HEK293 (cell line): Measurements from ENCODE around the gene HOTAIR.

Experiments used
- CTCF ChIA-PET: fragments of 350-600 bp; formaldehyde crosslinking; extraction: SDS; loops from one replicate; lab custom pipeline; 2021; ENCODE audit warnings: antibody characterized with exemption; lab: Yijun Ruan, JAX
- POLR2A ChIA-PET: fragments of 300-600 bp; formaldehyde crosslinking; extraction: SDS; loops from one replicate; lab custom pipeline; 2020; ENCODE audit warnings: antibody characterized with exemption, inconsistent platforms; lab: Yijun Ruan, JAX
- H3K27ac ChIP-seq: fragments of 200-500 bp; sonication (Bioruptor generic); 2 replicates; pipeline ENCODE4 v1.5.1; 2014; ENCODE audit warnings: low read depth, low read length, control low read depth, inconsistent platforms; ENCODE audit errors: extremely low read depth
- H3K36me3 ChIP-seq, 2 experiments: fragments of 200-500 bp in 1 of 2; sonication (Bioruptor generic) in 1 of 2; 1 replicate in 1 of 2; 2 replicates in 1 of 2; pipeline ENCODE4 v1.5.1; 2014 to 2017; ENCODE audit warnings: inconsistent platforms in 2 of 2, low read length in 2 of 2; ENCODE audit not compliant: control insufficient read depth in 2 of 2, insufficient read depth in 1 of 2
- H3K4me1 ChIP-seq: fragments of 200-500 bp; sonication (Bioruptor generic); 2 replicates; pipeline ENCODE4 v1.5.1; 2014; ENCODE audit warnings: mild to moderate bottlenecking, low read length, inconsistent platforms; ENCODE audit not compliant: control insufficient read depth, insufficient read depth
- H3K4me3 ChIP-seq: 2 replicates; pipeline ENCODE4 v1.5.1; 2011; ENCODE audit warnings: low read depth, mild to moderate bottlenecking, control low read depth, low read length, moderate library complexity
- H3K9me3 ChIP-seq: fragments of 200-500 bp; sonication (Bioruptor generic); 2 replicates; pipeline ENCODE4 v1.5.1; 2014; ENCODE audit warnings: low read depth, low read length, inconsistent platforms; ENCODE audit not compliant: control insufficient read depth, insufficient read depth
- BCL6B ChIP-seq: fragments of 450-650 bp; formaldehyde crosslinking; IDR thresholded peaks from 2 replicates; pipeline ENCODE4 v1.5.1; 2017; ENCODE audit warnings: missing biosample characterization, missing genetic modification characterization
- HOXA7 ChIP-seq: sonication (generic); formaldehyde crosslinking; IDR thresholded peaks from 2 replicates; pipeline ENCODE4 v1.8.1; 2022; ENCODE audit warnings: missing genetic modification reagents, borderline replicate concordance
- IKZF3 ChIP-seq: fragments of 450-650 bp; IDR thresholded peaks from 2 replicates; pipeline ENCODE4 v1.5.0; 2018; ENCODE audit warnings: missing biosample characterization, mild to moderate bottlenecking, missing genetic modification characterization, moderate library complexity
- KLF16 ChIP-seq: fragments of 450-650 bp; formaldehyde crosslinking; IDR thresholded peaks from 2 replicates; pipeline ENCODE4 v1.5.1; 2017; ENCODE audit warnings: missing biosample characterization, missing genetic modification characterization
- KLF7 ChIP-seq: fragments of 450-650 bp; formaldehyde crosslinking; IDR thresholded peaks from 2 replicates; pipeline ENCODE4 v1.5.1; 2016; ENCODE audit warnings: missing biosample characterization, missing genetic modification characterization, borderline replicate concordance
- KLF8 ChIP-seq: fragments of 450-650 bp; formaldehyde crosslinking; IDR thresholded peaks from 2 replicates; pipeline ENCODE4 v1.5.1; 2016; ENCODE audit warnings: missing biosample characterization, missing genetic modification characterization
- MZF1 ChIP-seq: fragments of 450-650 bp; formaldehyde crosslinking; IDR thresholded peaks from 2 replicates; pipeline ENCODE4 v1.5.1; 2017; ENCODE audit warnings: missing biosample characterization, missing genetic modification characterization, borderline replicate concordance
- PRDM10 ChIP-seq: fragments of 450-650 bp; formaldehyde crosslinking; IDR thresholded peaks from 2 replicates; pipeline ENCODE4 v1.5.1; 2016; ENCODE audit warnings: missing biosample characterization, missing genetic modification characterization
- PRDM4 ChIP-seq: fragments of 450-650 bp; formaldehyde crosslinking; IDR thresholded peaks from 2 replicates; pipeline ENCODE4 v1.5.1; 2017; ENCODE audit warnings: missing biosample characterization, missing genetic modification characterization
- ZBTB11 ChIP-seq: fragments of 450-650 bp; formaldehyde crosslinking; conservative IDR thresholded peaks from 2 replicates; pipeline ENCODE4 v1.5.1; 2016; ENCODE audit warnings: low read depth, missing biosample characterization, missing genetic modification characterization
- ZFHX2 ChIP-seq: fragments of 450-650 bp; formaldehyde crosslinking; conservative IDR thresholded peaks from 2 replicates; pipeline ENCODE4 v1.5.1; 2016; ENCODE audit warnings: missing biosample characterization, missing genetic modification characterization
- ZNF16 ChIP-seq: fragments of 450-650 bp; formaldehyde crosslinking; IDR thresholded peaks from 2 replicates; pipeline ENCODE4 v1.5.1; 2016; ENCODE audit warnings: low read depth, missing biosample characterization, missing genetic modification characterization
- ZNF394 ChIP-seq: fragments of 450-650 bp; formaldehyde crosslinking; IDR thresholded peaks from 2 replicates; pipeline ENCODE4 v1.5.1; 2016; ENCODE audit warnings: missing biosample characterization, missing genetic modification characterization, mild to moderate bottlenecking, moderate library complexity, borderline replicate concordance
- ZNF398 ChIP-seq: fragments of 450-650 bp; formaldehyde crosslinking; IDR thresholded peaks from 2 replicates; pipeline ENCODE4 v1.5.1; 2017; ENCODE audit warnings: missing biosample characterization, missing genetic modification characterization
- ZNF423 ChIP-seq: fragments of 450-650 bp; formaldehyde crosslinking; IDR thresholded peaks from 2 replicates; pipeline ENCODE4 v1.5.1; 2016; ENCODE audit warnings: missing biosample characterization, missing genetic modification characterization
- ZNF501 ChIP-seq: fragments of 450-650 bp; formaldehyde crosslinking; IDR thresholded peaks from 2 replicates; pipeline ENCODE4 v1.5.1; 2016; ENCODE audit warnings: missing biosample characterization, missing genetic modification characterization
- ZNF561 ChIP-seq: fragments of 450-650 bp; IDR thresholded peaks from 2 replicates; pipeline ENCODE4 v1.5.1; 2018; ENCODE audit warnings: missing biosample characterization, missing genetic modification characterization, borderline replicate concordance
- ZNF600 ChIP-seq: fragments of 450-650 bp; formaldehyde crosslinking; IDR thresholded peaks from 2 replicates; pipeline ENCODE4 v1.5.1; 2016; ENCODE audit warnings: missing biosample characterization, missing genetic modification characterization
- ZNF747 ChIP-seq: fragments of 450-650 bp; formaldehyde crosslinking; IDR thresholded peaks from 2 replicates; pipeline ENCODE4 v1.5.1; 2016; ENCODE audit warnings: missing biosample characterization, missing genetic modification characterization
- ZNF76 ChIP-seq: fragments of 450-650 bp; formaldehyde crosslinking; IDR thresholded peaks from 2 replicates; pipeline ENCODE4; 2016; ENCODE audit warnings: low read depth, missing biosample characterization, missing genetic modification characterization, borderline replicate concordance
- ZNF776 ChIP-seq: fragments of 450-650 bp; formaldehyde crosslinking; IDR thresholded peaks from 2 replicates; pipeline ENCODE4 v1.5.0; 2017; ENCODE audit warnings: missing biosample characterization, missing genetic modification characterization, borderline replicate concordance
- ZNF843 ChIP-seq: fragments of 450-650 bp; formaldehyde crosslinking; IDR thresholded peaks from 2 replicates; pipeline ENCODE4 v1.5.1; 2016; ENCODE audit warnings: missing biosample characterization, missing genetic modification characterization

Gene HOTAIR

GRCh38 chr12:53964315-53964713 lies 10.4 kb downstream of the HOTAIR start:
- H3K4me3 ChIP-seq = no peak overlapping the region
- ChIA-PET CTCF (interaction anchor here (0.6 to 1.5 kb wide), 5 partner anchors 11 to 260 kb away, joined by 3 to 5 read pairs (median 4); no protein-coding TSS in a partner anchor), POLR2A (interaction anchor here (1.3 kb wide), 1 partner anchor 23 kb away, joined by 3 read pairs; no protein-coding TSS in a partner anchor)
- no peaks in the 10 kb centered on the region for H3K9me3 ChIP-seq
- H3K27ac ChIP-seq = peak overlapping the region; percentile 96
- peaks cover 0 to 8% of the 10 kb centered on the region in 2 experiments; a peak in 1 of 3 replicates for H3K36me3 ChIP-seq
- H3K4me1 ChIP-seq = peaks cover 56% of the 10 kb centered on the region
- TF ChIP-seq ZNF16 (tag by site-specific recombination) = no peak
- TF ChIP-seq ZNF843 (tag by site-specific recombination) = 0 out of 2 replicates have a peak, but pooled peaks have one; percentile 39
- peak; percentile 67 for TF ChIP-seq ZBTB11 (tag by site-specific recombination)
- peak; percentile 59; the same call in 1 of the 2 replicates for TF ChIP-seq KLF16 (tag by site-specific recombination)
- no peak for TF ChIP-seq KLF8
- peak; percentile 90 for TF ChIP-seq MZF1 (tag by site-specific recombination)
- no peak for TF ChIP-seq ZNF501 (tag by site-specific recombination)
- TF ChIP-seq PRDM4 (tag by site-specific recombination) = peak; percentile 24; the same call in 1 of the 2 replicates
- peak; percentile 53 for TF ChIP-seq ZNF398 (tag by site-specific recombination)
- no peak for TF ChIP-seq ZNF561 (tag by site-specific recombination)
- no peak for TF ChIP-seq ZNF776
- TF ChIP-seq PRDM10 = peak; percentile 73
- no peak for TF ChIP-seq ZNF423 (tag by site-specific recombination)
- TF ChIP-seq HOXA7 = no peak
- TF ChIP-seq KLF7 (tag by site-specific recombination) = 0 out of 2 replicates have a peak, but pooled peaks have one; percentile 56
- TF ChIP-seq ZNF747 = no peak
- TF ChIP-seq ZNF600 = 0 out of 2 replicates have a peak, but pooled peaks have one; percentile 5
- peak; percentile 89 for TF ChIP-seq IKZF3 (tag by site-specific recombination)
- TF ChIP-seq BCL6B (tag by site-specific recombination) = peak; percentile 67
- 0 out of 2 replicates have a peak, but pooled peaks have one; percentile 26 for TF ChIP-seq ZNF76 (tag by site-specific recombination)
- peak; percentile 31; the same call in 1 of the 2 replicates for TF ChIP-seq ZNF394 (tag by site-specific recombination)
- no peak for TF ChIP-seq ZFHX2 (tag by site-specific recombination)
